ENCODE measurements around the gene IDS. TPM values are rescaled to one million over a fixed set of nuclear protein-coding genes. Genes with fewer than 3 reads are reported as not detected.

The IDS gene
- total RNA-seq, 4 donors from 2014 or later, result 55.8 to 73.1 (median 56.8) TPM

DNA sequence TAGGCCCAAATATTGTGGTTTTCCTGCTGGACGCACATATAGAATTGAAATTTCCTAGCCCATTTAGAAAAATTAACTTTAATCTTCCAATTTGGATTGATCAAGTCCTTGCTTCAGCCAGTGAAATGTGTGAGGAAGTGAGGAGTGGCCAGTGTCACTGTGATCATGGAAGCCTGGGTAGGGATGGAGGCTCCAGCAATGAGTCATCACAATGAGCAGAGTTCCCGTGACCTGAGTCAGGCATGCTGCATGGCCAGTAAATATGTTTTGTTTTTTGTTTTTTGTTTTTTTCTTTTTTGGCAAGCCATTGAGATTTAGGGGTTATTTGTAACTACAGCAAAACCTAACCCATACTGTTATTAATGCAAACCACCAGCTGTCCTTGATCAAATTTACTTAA is 52.1 kb downstream of the IDS start:
- TF ChIP-seq, protein P1, sequence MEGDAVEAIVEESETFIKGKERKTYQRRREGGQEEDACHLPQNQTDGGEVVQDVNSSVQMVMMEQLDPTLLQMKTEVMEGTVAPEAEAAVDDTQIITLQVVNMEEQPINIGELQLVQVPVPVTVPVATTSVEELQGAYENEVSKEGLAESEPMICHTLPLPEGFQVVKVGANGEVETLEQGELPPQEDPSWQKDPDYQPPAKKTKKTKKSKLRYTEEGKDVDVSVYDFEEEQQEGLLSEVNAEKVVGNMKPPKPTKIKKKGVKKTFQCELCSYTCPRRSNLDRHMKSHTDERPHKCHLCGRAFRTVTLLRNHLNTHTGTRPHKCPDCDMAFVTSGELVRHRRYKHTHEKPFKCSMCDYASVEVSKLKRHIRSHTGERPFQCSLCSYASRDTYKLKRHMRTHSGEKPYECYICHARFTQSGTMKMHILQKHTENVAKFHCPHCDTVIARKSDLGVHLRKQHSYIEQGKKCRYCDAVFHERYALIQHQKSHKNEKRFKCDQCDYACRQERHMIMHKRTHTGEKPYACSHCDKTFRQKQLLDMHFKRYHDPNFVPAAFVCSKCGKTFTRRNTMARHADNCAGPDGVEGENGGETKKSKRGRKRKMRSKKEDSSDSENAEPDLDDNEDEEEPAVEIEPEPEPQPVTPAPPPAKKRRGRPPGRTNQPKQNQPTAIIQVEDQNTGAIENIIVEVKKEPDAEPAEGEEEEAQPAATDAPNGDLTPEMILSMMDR (IDR thresholded peaks at IDR 0.05; ENCODE audit: low read depth), result no peak

DNA sequence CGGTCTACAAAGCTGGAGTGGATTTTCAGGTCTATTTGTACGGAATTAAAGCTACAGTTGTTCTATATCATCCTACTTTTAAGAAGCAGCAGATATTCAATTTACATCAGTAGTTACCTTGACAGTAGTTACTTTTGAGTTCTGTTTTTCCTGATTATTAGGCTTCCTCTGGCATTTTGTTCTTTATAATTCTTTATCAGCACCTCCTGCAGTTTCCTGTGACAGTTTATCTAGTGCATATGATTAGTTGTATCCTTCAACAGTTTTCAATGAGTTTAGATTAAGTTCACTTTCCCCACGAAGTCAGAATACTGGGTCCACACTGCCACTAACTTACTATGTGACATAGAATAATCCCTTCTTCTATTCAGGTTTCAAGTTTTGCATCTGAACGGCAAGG is 71.7 kb downstream of the IDS start:
- TF ChIP-seq, protein P1 (IDR thresholded peaks at IDR 0.05; ENCODE audit: low read depth), result no peak

DNA sequence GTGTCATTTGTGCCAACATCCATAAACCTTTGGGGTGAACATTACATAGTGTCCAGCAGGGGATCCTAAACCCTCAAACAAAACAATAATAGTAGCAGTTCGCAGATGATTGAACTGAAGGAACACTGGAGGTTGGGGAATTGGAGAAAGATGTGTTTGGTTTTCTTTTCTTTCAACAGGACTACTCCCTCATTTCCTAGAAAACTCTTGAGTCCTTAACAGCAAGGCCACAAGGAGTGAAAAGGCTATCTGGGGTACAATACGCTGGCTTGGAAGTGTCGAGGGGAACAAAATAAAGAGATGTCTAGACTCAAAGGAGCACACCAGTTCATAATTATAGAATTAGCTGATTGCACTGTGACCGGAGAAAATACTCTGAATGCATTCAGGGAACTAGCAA is 72.1 kb downstream of the IDS start:
- TF ChIP-seq, protein P1 (IDR thresholded peaks at IDR 0.05; ENCODE audit: low read depth), result no peak

Other genes starting within 250 kb of the IDS start
- 10 to 100 TPM in 2 of 4 donors, 1 to 10 TPM in 2; 7.6 to 16.8 (median 12.3) TPM for gene EOLA1, start 35.7 kb upstream of the IDS start, total RNA-seq
- gene HSFX3, start 44.6 kb upstream of the IDS start, total RNA-seq, result not detected
- not detected for gene MAGEA9B, start 82.2 kb upstream of the IDS start, total RNA-seq
- under 1 TPM in 2 of 4 donors, not detected in 2; 0.65 to 0.68 TPM for gene HSFX2, start 90.0 kb upstream of the IDS start, total RNA-seq
- gene TMEM185A, start 126.5 kb upstream of the IDS start, total RNA-seq, result 10 to 100 TPM; 15.1 to 20.2 (median 18.9) TPM
- not detected for gene MAGEA11, start 206.8 kb upstream of the IDS start, total RNA-seq

Measured in subcutaneous adipose tissue (tissue), 4 donors.